LNCAP (cell line): ENCODE results near the gene COMMD8.

Experiments used
- TF ChIP-seq, protein P1 (sequence below): fragments of 450-650 bp; IDR thresholded peaks from 2 replicates; pipeline ENCODE4 v1.5.1; 2017; ENCODE audit warnings: mild to moderate bottlenecking

The COMMD8 gene

DNA sequence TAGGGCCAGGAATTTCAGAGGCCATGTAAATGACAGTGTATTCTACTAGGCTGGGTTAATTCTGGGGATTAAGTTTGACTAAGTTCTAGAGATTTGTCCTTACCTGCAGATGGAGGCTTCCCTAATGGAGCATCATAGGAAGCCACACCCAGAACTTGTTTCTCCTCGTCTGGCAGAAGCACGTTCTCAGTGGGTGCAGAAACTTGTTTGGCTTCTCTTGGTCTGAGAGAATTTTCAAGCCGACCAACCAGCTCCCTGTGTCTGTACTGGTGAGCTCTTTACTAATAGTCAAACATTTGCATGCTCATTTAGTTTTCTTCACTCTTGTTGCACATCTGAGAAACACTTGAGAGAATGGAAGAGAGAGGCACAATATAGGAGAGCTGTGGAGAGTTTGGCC is 20.7 kb upstream of the COMMD8 start:
- TF ChIP-seq, protein P1, sequence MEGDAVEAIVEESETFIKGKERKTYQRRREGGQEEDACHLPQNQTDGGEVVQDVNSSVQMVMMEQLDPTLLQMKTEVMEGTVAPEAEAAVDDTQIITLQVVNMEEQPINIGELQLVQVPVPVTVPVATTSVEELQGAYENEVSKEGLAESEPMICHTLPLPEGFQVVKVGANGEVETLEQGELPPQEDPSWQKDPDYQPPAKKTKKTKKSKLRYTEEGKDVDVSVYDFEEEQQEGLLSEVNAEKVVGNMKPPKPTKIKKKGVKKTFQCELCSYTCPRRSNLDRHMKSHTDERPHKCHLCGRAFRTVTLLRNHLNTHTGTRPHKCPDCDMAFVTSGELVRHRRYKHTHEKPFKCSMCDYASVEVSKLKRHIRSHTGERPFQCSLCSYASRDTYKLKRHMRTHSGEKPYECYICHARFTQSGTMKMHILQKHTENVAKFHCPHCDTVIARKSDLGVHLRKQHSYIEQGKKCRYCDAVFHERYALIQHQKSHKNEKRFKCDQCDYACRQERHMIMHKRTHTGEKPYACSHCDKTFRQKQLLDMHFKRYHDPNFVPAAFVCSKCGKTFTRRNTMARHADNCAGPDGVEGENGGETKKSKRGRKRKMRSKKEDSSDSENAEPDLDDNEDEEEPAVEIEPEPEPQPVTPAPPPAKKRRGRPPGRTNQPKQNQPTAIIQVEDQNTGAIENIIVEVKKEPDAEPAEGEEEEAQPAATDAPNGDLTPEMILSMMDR: no peak

DNA sequence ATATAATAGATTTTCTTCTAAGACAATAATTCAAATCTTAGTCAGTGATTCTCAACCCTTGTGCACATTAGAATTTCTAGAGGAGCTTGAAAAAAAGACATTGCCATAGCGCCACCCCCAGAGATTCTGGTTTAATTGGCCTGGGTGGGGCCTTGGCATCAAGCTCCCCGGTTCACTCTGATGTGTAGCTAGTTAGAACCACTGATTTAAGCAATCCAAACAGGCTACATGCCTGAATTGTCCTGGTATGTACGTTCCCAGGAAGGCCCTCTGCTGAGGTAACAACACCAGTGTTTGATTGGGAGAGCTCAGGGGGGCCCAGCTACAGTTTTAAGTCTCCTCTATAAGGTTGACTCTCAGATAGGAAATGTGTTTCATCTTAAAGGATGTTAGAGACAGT is 20.2 kb upstream of the COMMD8 start:
- TF ChIP-seq, protein P1: no peak

DNA sequence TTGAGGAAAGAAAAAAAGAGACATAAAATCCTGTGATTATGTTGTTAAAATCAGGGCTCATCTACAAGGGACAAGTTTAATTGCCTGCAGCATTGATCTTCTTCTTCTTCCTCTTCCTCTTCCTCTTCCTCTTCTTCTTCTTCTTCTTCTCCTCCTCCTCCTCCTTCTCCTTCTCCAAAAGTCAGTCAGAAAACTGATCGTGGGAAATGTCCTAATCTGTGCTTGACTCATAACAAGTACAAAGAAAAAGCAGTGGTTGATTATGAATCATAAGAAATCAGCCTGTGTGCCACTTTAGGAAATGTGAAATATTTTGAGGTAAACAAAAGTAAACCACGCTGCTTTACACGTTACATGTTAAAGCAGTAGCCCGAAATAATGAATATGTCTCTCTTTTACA is 18.8 kb upstream of the COMMD8 start:
- TF ChIP-seq, protein P1: no peak

DNA sequence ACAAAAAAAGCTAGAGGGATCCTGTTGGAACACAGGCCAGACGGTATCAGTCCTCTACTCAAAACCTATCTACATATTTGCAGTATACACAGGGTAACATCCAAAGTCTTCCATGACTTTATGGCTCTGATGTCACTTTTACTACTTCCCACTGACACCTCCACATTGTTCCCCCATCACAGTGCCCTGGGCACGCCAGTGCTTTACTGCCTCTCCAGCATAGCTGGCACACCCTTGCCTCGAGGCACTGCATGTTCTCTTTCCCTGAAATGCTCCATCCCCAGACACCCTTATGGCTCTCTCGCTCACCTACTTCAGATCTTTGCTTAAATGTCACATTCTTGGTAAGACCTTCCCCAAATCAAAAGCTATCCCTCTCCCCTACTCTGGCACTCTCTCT is 15.3 kb upstream of the COMMD8 start:
- TF ChIP-seq, protein P1: no peak

DNA sequence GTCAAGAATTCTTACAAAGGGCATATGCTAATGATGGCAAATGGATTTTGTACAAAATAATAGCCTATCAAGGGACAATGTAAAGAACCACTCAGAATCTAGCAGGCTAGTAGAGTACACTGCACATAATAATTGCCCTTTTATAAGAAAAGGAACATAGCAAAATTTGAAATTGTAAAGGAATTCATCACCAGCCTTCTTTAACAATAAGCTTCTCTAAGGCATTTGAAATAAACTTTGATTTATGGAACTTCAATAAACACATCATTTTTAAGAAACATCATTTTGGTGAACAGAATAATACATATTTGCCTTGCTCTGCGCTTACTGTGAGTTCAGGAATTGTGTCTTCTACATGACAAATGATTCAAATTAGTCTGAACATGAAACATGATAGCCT is 11.9 kb upstream of the COMMD8 start:
- TF ChIP-seq, protein P1: no peak

DNA sequence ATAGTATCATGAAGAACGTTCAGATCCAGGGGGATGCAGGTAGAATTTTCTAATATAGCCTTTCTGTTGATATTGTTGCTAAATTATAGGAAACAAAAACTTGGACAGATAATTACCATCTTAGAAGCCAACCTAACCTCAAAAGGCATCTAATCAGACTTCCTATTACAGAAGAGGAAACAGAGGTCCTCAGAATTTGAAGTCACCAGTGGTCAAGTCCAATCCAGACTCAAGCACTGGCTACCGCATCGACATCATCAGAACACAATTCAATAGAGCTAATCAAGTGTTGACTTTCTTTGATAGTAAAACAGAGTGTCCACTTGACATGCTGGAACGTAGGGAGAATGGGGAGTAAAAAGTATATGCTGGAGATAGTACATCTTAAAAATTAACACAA is 11.3 kb upstream of the COMMD8 start:
- TF ChIP-seq, protein P1: no peak

DNA sequence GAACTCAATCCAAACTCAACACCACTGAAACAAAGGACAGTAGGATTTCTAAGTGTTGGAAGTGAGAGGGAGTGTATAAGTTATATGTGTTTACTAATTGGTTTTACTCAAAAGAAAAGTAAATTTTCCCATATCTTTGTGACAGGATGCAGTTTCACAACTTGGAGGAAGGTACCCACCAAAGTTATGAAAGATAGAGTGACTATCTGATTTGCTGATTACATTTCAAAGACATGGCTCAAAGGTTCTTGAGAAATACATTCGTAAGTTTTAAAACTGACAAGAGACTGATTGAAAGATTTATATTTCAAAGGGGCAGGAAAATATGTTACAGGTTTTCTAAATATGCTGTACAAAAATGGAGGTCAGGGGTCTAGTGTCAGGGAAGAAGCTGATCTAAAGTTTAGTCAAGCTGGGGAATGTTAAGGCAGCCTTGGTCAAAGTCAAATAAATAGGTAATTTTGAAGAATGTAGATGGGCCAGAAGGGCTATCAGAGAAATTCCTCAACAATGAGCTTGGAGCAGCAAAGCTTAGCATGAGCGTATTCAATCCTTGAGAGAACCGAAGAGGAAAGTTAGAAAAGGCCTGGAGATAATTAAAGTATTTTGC is 9.7 kb upstream of the COMMD8 start:
- TF ChIP-seq, protein P1: no peak

DNA sequence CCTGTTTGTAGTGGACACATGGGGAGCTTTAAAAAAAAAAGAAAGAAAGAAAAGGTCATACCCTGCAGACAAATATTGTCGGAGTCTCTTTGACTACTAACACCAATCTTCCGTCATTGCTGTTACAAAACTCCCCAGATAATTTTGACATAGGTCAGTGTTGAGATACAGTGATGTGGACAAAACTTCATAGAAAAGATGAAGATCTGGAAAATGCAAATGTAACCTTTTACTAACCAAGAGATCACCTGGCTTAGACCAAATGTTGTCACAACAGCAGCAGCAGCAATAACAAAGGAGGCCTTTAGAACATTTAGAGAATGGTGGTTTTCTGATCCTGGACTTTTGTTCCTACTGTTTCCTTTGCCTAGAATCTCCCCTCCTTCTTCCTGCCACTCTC is 8.1 kb upstream of the COMMD8 start:
- TF ChIP-seq, protein P1: no peak
